Gastroesophageal sphincter (tissue), 3 donors: Measurements from ENCODE around the gene TP73.

Experiments used
- POLR2A ChIP-seq, 2 donors: fragments of 450-650 bp; IDR thresholded peaks; one replicate each; pipeline ENCODE4 v1.6.1; 2017; ENCODE audit warnings: antibody characterized with exemption in 2 of 2, mild to moderate bottlenecking in 2 of 2, moderate library complexity in 1 of 2
- POLR2AphosphoS5 ChIP-seq: sonication (generic); formaldehyde crosslinking; IDR thresholded peaks from one replicate; pipeline ENCODE4 v1.6.1; 2017; ENCODE audit warnings: antibody characterized with exemption
- TF ChIP-seq, protein P1 (sequence below), 4 experiments: fragments of 200-600 bp in 2 of 4; fragments of 450-650 bp in 2 of 4; sonication (generic) in 1 of 4; IDR thresholded peaks; one replicate each; pipeline ENCODE4 v1.5.1; 2017 to 2019; ENCODE audit warnings: antibody characterized with exemption in 4 of 4, mild to moderate bottlenecking in 2 of 4, moderate library complexity in 2 of 4

DNA sequence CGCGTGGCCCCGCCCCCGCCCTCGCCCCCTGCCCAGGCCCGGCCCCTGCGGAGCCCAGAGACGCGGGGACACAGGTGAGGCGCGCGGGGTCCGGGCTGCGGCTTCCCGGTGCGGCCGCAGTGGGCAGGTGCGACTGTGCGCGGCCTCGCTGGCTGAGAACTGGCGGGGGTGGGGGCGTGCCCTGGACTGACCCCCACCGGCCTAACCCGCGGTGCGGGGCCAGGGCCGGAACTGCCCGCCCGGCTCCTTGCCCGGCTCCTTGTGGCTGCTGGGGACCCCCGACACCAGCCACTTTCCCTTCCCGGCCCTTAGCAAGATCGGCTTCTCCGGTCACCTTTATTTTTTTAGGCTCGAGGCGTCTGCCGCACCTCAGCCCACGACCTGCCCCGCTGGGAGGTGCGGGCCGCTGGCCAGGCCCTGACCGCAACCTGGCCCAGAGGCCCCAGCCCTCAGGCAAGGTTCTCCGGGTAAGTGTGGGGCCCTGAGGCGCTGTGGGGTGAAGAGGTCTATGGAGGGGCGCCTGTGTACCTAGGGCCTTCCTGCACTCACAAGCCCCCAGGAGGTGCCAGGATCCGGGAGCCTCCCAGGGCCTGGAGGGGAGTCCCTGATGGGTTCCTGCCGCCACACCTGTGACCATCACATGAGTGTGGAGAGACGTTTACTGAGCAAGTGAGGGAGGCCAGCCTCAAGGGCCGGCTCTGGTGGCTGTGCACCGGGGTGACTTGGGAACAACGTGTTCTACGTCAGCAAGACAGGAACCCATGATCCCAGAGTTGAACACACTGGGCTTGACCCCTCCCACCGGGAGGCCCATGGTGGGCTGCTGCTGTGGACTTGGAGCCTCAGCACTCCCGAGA, 120.6 kb downstream of the TP73 start, which contains the start of gene SMIM1:
- TF ChIP-seq, protein P1, sequence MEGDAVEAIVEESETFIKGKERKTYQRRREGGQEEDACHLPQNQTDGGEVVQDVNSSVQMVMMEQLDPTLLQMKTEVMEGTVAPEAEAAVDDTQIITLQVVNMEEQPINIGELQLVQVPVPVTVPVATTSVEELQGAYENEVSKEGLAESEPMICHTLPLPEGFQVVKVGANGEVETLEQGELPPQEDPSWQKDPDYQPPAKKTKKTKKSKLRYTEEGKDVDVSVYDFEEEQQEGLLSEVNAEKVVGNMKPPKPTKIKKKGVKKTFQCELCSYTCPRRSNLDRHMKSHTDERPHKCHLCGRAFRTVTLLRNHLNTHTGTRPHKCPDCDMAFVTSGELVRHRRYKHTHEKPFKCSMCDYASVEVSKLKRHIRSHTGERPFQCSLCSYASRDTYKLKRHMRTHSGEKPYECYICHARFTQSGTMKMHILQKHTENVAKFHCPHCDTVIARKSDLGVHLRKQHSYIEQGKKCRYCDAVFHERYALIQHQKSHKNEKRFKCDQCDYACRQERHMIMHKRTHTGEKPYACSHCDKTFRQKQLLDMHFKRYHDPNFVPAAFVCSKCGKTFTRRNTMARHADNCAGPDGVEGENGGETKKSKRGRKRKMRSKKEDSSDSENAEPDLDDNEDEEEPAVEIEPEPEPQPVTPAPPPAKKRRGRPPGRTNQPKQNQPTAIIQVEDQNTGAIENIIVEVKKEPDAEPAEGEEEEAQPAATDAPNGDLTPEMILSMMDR (IDR thresholded peaks at IDR 0.05), result no peak
- TF ChIP-seq POLR2A (IDR thresholded peaks at IDR 0.05) (no peak), POLR2AphosphoS5 (no peak)
